Loucy (cell line): ENCODE measurements around the gene PDE3B.

Experiments
- CTCF ChIP-seq: fragments of 200-600 bp; sonication (generic); conservative IDR thresholded peaks from 2 replicates; pipeline ENCODE4 v1.5.1; 2014; ENCODE audit warnings: mild to moderate bottlenecking, antibody characterized with exemption, low read length
- EZH2phosphoT487 ChIP-seq: fragments of 200-600 bp; IDR thresholded peaks from 2 replicates; pipeline ENCODE4 v1.6.1; 2018; ENCODE audit warnings: antibody characterized with exemption, mild to moderate bottlenecking, moderate library complexity, borderline replicate concordance

GRCh38 chr11:14773755-14774154 lies 130.2 kb downstream of the PDE3B start:
- TF ChIP-seq CTCF (peak; percentile 66), EZH2phosphoT487 (no peak)
